Measurements from ENCODE around the gene C12orf57. TPM values are rescaled to one million over a fixed set of nuclear protein-coding genes. Genes with fewer than 3 reads are reported as not detected.

Gene C12orf57
- total RNA-seq, 1 experiment from 2014 or later, result 158 TPM

- ATAC-seq, result no peak
- ChIA-PET POLR2A (no interaction called here), CTCF (interaction anchor here (1.0 to 1.8 kb wide), 2 partner anchors 9 to 12 kb away, joined by 3 to 5 read pairs; partner anchors contain the start of genes C12orf57 and RNU7-1)
- peaks cover 31% of the 10 kb centered on the region for H3K4me1 Mint-ChIP-seq
- no peak overlapping the region for H3K27ac Mint-ChIP-seq
- H3K9me3 Mint-ChIP-seq, result no peaks in the 10 kb centered on the region
- DNase-seq (ENCODE audit: low spot score), result no peak
- no peaks in the 10 kb centered on the region for H3K27me3 Mint-ChIP-seq (ENCODE audit: low read depth)
- no peak for TF ChIP-seq MYBL2 (CRISPR knock-in tag; IDR thresholded peaks at IDR 0.05)
- TF ChIP-seq ZNF317 (CRISPR knock-in tag; IDR thresholded peaks at IDR 0.05; ENCODE audit: borderline replicate concordance, low read depth), result no peak
- no peak for TF ChIP-seq RORB (CRISPR knock-in tag; IDR thresholded peaks at IDR 0.05)
- no peak for TF ChIP-seq MXD4 (CRISPR knock-in tag; IDR thresholded peaks at IDR 0.05; ENCODE audit: borderline replicate concordance)
- TF ChIP-seq, protein P1, sequence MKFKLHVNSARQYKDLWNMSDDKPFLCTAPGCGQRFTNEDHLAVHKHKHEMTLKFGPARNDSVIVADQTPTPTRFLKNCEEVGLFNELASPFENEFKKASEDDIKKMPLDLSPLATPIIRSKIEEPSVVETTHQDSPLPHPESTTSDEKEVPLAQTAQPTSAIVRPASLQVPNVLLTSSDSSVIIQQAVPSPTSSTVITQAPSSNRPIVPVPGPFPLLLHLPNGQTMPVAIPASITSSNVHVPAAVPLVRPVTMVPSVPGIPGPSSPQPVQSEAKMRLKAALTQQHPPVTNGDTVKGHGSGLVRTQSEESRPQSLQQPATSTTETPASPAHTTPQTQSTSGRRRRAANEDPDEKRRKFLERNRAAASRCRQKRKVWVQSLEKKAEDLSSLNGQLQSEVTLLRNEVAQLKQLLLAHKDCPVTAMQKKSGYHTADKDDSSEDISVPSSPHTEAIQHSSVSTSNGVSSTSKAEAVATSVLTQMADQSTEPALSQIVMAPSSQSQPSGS (CRISPR knock-in tag; IDR thresholded peaks at IDR 0.05; ENCODE audit: borderline replicate concordance, low read depth), result no peak
- TF ChIP-seq HMGA2 (CRISPR knock-in tag; IDR thresholded peaks at IDR 0.05), result no peak
- TF ChIP-seq, protein P2, sequence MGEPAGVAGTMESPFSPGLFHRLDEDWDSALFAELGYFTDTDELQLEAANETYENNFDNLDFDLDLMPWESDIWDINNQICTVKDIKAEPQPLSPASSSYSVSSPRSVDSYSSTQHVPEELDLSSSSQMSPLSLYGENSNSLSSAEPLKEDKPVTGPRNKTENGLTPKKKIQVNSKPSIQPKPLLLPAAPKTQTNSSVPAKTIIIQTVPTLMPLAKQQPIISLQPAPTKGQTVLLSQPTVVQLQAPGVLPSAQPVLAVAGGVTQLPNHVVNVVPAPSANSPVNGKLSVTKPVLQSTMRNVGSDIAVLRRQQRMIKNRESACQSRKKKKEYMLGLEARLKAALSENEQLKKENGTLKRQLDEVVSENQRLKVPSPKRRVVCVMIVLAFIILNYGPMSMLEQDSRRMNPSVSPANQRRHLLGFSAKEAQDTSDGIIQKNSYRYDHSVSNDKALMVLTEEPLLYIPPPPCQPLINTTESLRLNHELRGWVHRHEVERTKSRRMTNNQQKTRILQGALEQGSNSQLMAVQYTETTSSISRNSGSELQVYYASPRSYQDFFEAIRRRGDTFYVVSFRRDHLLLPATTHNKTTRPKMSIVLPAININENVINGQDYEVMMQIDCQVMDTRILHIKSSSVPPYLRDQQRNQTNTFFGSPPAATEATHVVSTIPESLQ (CRISPR knock-in tag; IDR thresholded peaks at IDR 0.05), result no peak
- no peak for TF ChIP-seq GTF2I (CRISPR knock-in tag; conservative IDR thresholded peaks at IDR 0.05)
- no peak for TF ChIP-seq PRRX2 (CRISPR knock-in tag; IDR thresholded peaks at IDR 0.05)
- TF ChIP-seq JAZF1 (CRISPR knock-in tag; IDR thresholded peaks at IDR 0.05), result no peak
- TF ChIP-seq, protein P3, sequence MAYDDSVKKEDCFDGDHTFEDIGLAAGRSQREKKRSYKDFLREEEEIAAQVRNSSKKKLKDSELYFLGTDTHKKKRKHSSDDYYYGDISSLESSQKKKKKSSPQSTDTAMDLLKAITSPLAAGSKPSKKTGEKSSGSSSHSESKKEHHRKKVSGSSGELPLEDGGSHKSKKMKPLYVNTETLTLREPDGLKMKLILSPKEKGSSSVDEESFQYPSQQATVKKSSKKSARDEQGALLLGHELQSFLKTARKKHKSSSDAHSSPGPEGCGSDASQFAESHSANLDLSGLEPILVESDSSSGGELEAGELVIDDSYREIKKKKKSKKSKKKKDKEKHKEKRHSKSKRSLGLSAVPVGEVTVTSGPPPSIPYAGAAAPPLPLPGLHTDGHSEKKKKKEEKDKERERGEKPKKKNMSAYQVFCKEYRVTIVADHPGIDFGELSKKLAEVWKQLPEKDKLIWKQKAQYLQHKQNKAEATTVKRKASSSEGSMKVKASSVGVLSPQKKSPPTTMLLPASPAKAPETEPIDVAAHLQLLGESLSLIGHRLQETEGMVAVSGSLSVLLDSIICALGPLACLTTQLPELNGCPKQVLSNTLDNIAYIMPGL (CRISPR knock-in tag; IDR thresholded peaks at IDR 0.05), result no peak
- no peak for TF ChIP-seq AFF4 (CRISPR knock-in tag; IDR thresholded peaks at IDR 0.05; ENCODE audit: borderline replicate concordance)
- TF ChIP-seq TEAD4 (CRISPR knock-in tag; IDR thresholded peaks at IDR 0.05), result no peak
- TF ChIP-seq ZBTB43 (CRISPR knock-in tag; IDR thresholded peaks at IDR 0.05), result no peak
- no peak for TF ChIP-seq ESRRA (CRISPR knock-in tag; IDR thresholded peaks at IDR 0.05; ENCODE audit: borderline replicate concordance)
- TF ChIP-seq, protein P4, sequence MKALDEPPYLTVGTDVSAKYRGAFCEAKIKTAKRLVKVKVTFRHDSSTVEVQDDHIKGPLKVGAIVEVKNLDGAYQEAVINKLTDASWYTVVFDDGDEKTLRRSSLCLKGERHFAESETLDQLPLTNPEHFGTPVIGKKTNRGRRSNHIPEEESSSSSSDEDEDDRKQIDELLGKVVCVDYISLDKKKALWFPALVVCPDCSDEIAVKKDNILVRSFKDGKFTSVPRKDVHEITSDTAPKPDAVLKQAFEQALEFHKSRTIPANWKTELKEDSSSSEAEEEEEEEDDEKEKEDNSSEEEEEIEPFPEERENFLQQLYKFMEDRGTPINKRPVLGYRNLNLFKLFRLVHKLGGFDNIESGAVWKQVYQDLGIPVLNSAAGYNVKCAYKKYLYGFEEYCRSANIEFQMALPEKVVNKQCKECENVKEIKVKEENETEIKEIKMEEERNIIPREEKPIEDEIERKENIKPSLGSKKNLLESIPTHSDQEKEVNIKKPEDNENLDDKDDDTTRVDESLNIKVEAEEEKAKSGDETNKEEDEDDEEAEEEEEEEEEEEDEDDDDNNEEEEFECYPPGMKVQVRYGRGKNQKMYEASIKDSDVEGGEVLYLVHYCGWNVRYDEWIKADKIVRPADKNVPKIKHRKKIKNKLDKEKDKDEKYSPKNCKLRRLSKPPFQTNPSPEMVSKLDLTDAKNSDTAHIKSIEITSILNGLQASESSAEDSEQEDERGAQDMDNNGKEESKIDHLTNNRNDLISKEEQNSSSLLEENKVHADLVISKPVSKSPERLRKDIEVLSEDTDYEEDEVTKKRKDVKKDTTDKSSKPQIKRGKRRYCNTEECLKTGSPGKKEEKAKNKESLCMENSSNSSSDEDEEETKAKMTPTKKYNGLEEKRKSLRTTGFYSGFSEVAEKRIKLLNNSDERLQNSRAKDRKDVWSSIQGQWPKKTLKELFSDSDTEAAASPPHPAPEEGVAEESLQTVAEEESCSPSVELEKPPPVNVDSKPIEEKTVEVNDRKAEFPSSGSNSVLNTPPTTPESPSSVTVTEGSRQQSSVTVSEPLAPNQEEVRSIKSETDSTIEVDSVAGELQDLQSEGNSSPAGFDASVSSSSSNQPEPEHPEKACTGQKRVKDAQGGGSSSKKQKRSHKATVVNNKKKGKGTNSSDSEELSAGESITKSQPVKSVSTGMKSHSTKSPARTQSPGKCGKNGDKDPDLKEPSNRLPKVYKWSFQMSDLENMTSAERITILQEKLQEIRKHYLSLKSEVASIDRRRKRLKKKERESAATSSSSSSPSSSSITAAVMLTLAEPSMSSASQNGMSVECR (CRISPR knock-in tag; IDR thresholded peaks at IDR 0.05; ENCODE audit: borderline replicate concordance), result no peak
- TF ChIP-seq KAT7 (CRISPR knock-in tag; IDR thresholded peaks at IDR 0.05; ENCODE audit: borderline replicate concordance), result no peak
- no peak for TF ChIP-seq SMAD4 (CRISPR knock-in tag; IDR thresholded peaks at IDR 0.05)
- no peak overlapping the region for H3K4me3 Mint-ChIP-seq
- no peaks in the 10 kb centered on the region for H3K36me3 Mint-ChIP-seq
These were observed 12.4 kb downstream of the C12orf57 start for GRCh38 chr12:6956021-6956727.
